Head of caudate nucleus (tissue), 42 donors: ENCODE measurements around the gene RASSF4.
A peak's percentile ranks its signal among the peaks of the same experiment; 100 is the strongest.

Source experiments
- DNase-seq, 42 donors: peaks; one replicate each; pipeline versions ENCODE4 v3.0.0 to v3.0.0-alpha.2; 2020 to 2021; ENCODE audit warnings: mixed read lengths in 7 of 42
- intact Hi-C: fragments of 100-400 bp; cut with DNase I; formaldehyde crosslinking; loops from one replicate; pipeline ENCODE4 v1.15.0; 2022

The RASSF4 gene

GRCh38 chr10:44990965-44991364 lies 31.4 kb downstream of the RASSF4 start:
- intact Hi-C loops: no loop called here

GRCh38 chr10:44991571-44991970 lies 32.0 kb downstream of the RASSF4 start:
- intact Hi-C loops: no loop called here
- peak in 5 of 42 donors; percentile 3 to 48 (median 11) for DNase-seq

More at GRCh38 chr10:44990965-44991364, 31.4 kb downstream of the RASSF4 start:
- peak in 4 of 42 donors; percentile 0 to 27 (median 10) for DNase-seq

DNA sequence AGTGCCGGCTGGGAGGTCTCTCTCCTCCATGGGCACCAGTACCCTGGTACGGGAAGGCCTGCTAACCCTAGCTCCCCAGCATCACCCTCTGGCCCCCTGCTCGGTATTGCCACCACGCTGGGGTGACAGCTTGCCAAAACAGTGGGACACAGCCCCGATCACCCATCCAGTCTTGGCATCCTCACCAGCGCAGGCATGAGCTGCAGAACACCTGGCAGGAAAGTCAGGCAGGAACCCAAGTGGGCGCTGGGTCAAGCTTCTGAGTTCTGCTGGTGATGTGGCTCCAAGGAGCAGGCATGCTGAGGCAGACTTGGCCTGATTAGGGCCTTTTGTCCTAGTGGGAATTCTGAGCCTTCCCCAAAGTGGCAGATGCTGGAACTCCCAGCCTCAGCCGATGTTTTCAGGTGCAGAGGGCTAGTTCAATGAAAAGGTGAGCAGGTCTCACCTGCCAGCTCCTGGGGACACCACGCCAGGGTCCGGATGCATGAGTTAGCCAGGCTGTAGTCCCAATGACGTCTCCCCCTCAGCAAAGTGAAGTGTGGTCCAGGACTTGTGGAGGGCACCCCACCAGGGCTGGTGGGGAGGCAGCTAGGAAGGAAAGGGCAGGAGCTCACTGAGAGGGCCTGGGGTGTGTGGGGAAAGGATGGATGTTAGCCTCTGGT lies 32.6 kb downstream of the RASSF4 start:
- DNase-seq: peak in 9 of 42 donors; percentile 6 to 49 (median 40)
- intact Hi-C loops: no loop called here

GRCh38 chr10:44992732-44993225 lies 33.2 kb downstream of the RASSF4 start:
- DNase-seq: peak in 4 of 42 donors; percentile 6 to 34 (median 11)
- intact Hi-C loops: no loop called here

DNA sequence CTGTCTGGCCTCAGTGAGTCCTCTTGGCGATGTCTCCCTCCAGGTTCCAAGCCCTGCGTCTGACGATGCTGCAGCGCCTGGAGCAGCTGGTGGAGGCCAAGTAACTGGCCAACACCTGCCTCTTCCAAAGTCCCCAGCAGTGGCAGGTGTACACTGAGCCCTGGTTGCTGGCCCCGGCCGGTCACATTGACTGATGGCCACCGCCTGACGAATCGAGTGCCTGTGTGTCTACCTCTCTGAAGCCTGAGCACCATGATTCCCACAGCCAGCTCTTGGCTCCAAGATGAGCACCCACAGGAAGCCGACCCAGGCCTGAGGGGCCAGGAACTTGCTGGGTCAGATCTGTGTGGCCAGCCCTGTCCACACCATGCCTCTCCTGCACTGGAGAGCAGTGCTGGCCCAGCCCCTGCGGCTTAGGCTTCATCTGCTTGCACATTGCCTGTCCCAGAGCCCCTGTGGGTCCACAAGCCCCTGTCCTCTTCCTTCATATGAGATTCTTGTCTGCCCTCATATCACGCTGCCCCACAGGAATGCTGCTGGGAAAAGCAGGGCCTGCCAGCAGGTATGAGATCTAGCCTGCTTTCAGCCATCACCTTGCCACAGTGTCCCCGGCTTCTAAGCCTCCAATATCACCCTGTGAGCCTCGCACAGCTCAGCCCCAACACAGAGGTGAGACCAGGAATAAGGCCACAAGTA lies 33.8 kb downstream of the RASSF4 start:
- DNase-seq: peak in 5 of 42 donors; percentile 5 to 43 (median 16)
- intact Hi-C loops: no loop called here

DNA sequence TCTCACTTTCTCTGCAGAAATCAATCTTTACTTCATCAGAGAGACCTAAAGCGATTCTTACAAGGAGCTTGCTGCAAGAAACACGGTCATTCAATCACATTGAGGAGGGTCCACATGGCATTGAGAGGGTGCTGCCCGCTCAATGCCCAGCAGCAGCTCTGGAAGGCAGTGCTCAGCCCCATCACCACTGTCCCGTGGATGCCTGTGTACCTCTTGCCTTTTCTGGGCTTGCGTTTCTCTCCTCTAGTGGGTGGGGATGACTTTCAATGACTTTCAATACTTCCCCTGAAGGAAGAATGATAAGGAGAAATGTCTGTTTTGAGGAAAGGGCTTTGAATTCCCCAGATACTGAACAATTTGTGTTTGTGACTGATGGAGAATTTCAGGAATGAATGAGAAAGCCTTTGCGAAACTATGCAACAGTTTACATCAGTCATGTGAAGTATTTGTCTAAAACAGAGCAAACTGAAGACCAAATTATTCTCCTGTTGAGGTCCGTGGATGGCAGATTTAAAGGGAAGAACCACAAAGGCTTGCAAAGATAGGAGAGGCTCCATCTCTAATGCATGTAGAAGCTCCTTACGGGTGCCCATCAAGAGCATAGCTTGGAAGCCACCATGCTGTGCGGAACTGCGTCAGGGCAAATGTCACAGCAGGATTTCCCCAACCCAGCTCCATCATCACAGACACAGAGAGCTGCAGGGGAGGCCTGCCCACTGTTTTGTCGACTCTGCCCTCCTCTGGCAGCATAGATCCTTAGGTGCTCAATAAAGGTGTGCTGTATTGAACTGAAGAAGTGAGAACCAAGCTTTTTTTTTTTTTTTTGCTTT lies 34.5 kb downstream of the RASSF4 start:
- peak in 1 of 42 donors; percentile 37 for DNase-seq
- intact Hi-C loops: no loop called here

DNA sequence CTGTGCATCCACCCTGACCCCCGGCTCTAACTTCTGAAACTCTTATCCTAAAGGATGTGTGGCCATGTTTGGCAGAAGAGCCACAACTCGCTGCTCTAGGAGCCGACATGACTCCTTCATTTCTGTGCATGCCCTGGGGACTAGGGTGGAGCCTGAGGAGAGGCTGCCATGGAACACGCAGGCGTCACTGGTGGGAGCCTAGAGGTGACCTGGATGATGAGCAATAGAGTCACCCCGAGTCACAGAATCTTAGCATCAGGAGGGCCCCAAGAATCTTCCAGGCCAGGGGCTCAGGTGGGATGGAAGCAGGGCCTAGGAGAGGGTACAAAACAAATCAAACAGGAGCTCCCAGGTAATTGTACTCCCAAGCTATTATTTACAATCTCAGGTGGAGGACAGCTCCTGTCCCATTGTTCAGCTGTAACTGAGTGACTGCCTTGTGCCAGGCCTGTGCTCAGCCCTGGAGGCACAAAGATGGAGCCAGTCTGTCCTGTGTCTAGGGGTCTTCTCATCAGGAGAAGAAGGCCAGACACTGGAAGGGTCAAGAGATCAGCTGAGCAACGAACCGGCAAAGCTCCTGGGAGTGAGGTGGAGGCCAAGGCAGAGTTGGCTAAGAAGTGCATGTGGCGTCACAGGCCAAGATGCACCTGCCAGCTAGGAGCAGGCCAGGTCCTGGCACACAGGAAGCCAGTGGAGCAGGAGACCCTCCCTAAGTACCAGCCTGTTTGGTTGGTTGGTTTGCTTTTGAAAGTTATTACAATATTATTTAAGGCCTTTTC lies 35.3 kb downstream of the RASSF4 start:
- intact Hi-C loops: no loop called here
- peak in 3 of 42 donors; percentile 35 to 44 (median 41) for DNase-seq

- DNase-seq: no peak
- intact Hi-C loops: no loop called here
Observed at GRCh38 chr10:44995581-44995913, 35.9 kb downstream of the RASSF4 start.

DNA sequence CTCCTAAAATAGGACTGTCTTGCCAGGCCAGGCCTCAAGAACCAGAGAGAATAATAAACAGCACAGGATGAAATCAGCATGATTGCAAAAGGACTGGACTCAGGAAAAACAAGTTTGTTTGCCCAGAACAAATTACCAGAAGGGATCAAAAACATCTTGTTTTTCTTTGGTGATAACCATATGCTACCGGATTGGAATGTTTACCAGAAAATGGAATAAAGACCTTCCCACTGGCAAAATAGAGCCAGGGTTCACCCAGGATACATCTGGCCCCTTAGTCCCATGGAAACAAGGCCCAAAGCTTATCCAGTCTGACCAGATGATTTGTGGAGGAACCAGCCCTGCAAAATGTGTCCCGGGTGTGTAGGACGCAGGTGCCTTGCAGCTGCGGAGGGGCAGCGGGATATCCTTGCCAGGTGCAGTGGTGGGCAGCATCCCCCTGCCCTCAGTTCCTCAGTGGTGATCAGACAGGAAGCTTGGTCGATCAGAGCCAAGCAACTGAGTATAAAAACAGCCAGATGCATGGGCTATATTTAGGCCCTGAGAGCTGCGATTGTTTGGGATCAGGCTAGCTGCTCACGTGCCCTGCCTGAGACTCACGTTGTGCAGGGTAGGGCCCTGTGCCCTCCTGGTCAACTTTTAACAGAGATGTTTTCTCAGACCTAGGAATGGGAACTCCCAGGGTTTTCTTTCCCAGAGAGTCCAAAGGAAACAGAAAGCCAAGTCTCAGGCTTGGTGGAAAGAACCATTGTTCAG lies 36.5 kb downstream of the RASSF4 start:
- peak in 18 of 42 donors; percentile 28 to 78 (median 66) for DNase-seq
- intact Hi-C loops: no loop called here

DNA sequence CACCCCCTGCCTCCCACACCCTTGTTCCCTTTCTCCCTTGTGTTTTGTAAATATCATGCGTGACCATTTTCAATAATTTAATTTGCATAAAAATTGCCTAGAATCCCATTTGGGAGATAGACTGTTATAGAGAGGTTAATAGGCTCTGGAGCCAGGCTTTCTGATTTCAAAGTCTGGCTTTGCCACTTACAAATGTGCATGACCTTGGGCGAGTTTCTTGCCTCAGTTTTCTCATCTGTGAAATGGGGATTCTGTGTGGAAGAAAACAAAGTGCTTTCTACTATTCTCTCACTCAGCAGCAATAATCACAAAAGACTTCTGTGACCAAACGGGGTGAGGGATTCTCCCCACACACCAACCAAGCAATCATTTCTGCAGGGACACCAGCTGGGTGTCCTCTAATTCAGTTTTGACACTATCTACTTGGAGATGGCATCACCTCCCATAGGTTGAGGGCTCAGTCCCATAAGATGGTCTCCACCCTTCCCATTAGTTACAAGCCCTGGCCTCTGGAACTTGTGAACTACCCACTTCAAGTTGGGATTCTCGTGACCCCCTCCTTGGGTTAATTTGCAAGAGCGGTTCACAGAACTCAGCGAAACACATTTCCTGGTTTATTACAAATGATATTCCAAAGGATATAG lies 37.6 kb downstream of the RASSF4 start:
- DNase-seq: no peak
- intact Hi-C loops: no loop called here

GRCh38 chr10:44998146-44998631 lies 38.6 kb downstream of the RASSF4 start:
- intact Hi-C loops: no loop called here
- DNase-seq: no peak

DNA sequence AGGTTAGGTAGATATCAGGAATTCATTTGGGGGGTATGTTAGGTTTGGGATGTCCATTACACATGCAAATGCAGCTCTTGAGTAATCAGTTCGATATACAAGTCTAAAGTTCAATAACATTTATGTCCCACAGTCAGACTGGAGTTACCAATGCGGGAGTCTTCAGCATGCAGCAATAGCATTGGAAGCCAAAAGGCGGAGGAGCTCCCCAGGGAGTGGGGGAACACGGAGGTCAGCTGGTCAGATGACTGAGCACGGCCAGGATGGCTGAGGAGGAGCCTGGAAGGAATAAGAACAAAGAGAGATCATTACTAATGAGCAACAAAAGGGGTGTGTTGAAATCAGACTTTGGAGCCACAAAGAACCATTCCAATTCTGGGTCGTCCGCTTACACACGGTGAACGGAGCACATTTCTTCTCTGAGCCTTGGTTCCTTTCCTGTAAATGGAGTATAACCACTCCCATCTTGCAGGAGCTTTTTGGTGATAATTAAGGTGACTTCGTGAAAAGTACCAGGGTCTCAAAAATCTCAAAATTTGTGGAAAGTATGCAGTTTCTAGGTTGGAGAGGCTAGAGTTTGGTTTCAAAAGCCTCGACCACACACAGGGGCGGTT lies 40.6 kb downstream of the RASSF4 start:
- peak in 4 of 42 donors; percentile 34 to 75 (median 49) for DNase-seq
- intact Hi-C loops: loop anchor here (10.0 kb wide), 1 partner anchor 245 kb away; no protein-coding TSS in a partner anchor

- peak in 39 of 42 donors; percentile 63 to 89 (median 76) for DNase-seq
- intact Hi-C loops: loop anchor here (10.0 kb wide), 1 partner anchor 244 kb away; no protein-coding TSS in a partner anchor
Observed at GRCh38 chr10:45000752-45001380, 41.3 kb downstream of the RASSF4 start, which contains the start of gene ZNF22. Gene ZNF22 (plus strand): TSS chr10:45000923. CDS start chr10:45003369, 2,446 bp downstream.

- intact Hi-C loops: loop anchor here (10.0 kb wide), 1 partner anchor 243 kb away; no protein-coding TSS in a partner anchor
- DNase-seq: peak in 16 of 42 donors; percentile 41 to 73 (median 50)
Observed at GRCh38 chr10:45001381-45002148, 42.0 kb downstream of the RASSF4 start.

GRCh38 chr10:45003432-45004000 lies 43.9 kb downstream of the RASSF4 start:
- DNase-seq: no peak
- intact Hi-C loops: loop anchor here (10.0 kb wide), 1 partner anchor 241 kb away; no protein-coding TSS in a partner anchor
